Measurements from ENCODE around the gene NPPA.

NPPA gene

GRCh38 chr1:11857164-11857851, 9.7 kb upstream of the NPPA start:
- no peak for TF ChIP-seq EZH2 (IDR thresholded peaks at IDR 0.05; ENCODE audit: borderline replicate concordance, low read length)
- Histone ChIP-seq H4K20me1 (ENCODE audit: insufficient read depth, low read length) (no peaks in the 10 kb centered on the region), H3K9me3 (ENCODE audit: low read length) (no peaks in the 10 kb centered on the region), H3K4me2 (ENCODE audit: low read length) (no peak overlapping the region), H3F3A (ENCODE audit: insufficient read depth, low read length) (no peaks in the 10 kb centered on the region), H3K4me3 (ENCODE audit: low read depth, low read length, poor library complexity, severe bottlenecking) (no peak overlapping the region), H3K4me1 (ENCODE audit: insufficient read depth, low read length, severe bottlenecking) (no peaks in the 10 kb centered on the region), H3K79me2 (ENCODE audit: insufficient read depth, low read length) (no peaks in the 10 kb centered on the region), H3K36me3 (ENCODE audit: insufficient read depth, low read length) (no peaks in the 10 kb centered on the region), H3K27ac (ENCODE audit: low read depth, low read length, poor library complexity, severe bottlenecking) (no peak overlapping the region), H2AFZ (ENCODE audit: low read length) (no peak overlapping the region), H3K9me2 (ENCODE audit: low read depth, low read length) (no peaks in the 10 kb centered on the region), H3K27me3 (ENCODE audit: insufficient read depth, low read length) (peaks cover 8% of the 10 kb centered on the region; the same call in 1 of the 2 replicates), H3K9ac (ENCODE audit: low read length) (no peak overlapping the region)

- Histone ChIP-seq H3F3A (ENCODE audit: insufficient read depth, low read length) (no peaks in the 10 kb centered on the region), H3K4me2 (ENCODE audit: low read length) (no peak overlapping the region), H3K4me3 (ENCODE audit: low read depth, low read length, poor library complexity, severe bottlenecking) (no peak overlapping the region), H3K4me1 (ENCODE audit: insufficient read depth, low read length, severe bottlenecking) (no peaks in the 10 kb centered on the region), H3K9me2 (ENCODE audit: low read depth, low read length) (no peaks in the 10 kb centered on the region), H4K20me1 (ENCODE audit: insufficient read depth, low read length) (no peaks in the 10 kb centered on the region), H3K79me2 (ENCODE audit: insufficient read depth, low read length) (no peaks in the 10 kb centered on the region), H3K9ac (ENCODE audit: low read length) (no peak overlapping the region), H3K36me3 (ENCODE audit: insufficient read depth, low read length) (no peaks in the 10 kb centered on the region), H3K27me3 (ENCODE audit: insufficient read depth, low read length) (peaks cover 8% of the 10 kb centered on the region; the same call in 1 of the 2 replicates), H3K9me3 (ENCODE audit: low read length) (no peaks in the 10 kb centered on the region), H3K27ac (ENCODE audit: low read depth, low read length, poor library complexity, severe bottlenecking) (no peak overlapping the region), H2AFZ (ENCODE audit: low read length) (no peak overlapping the region)
- TF ChIP-seq CTCF (IDR thresholded peaks at IDR 0.05; ENCODE audit: low read length) (no peak), EZH2 (IDR thresholded peaks at IDR 0.05; ENCODE audit: borderline replicate concordance, low read length) (no peak)
Observed at GRCh38 chr1:11856698-11857097, 9.1 kb upstream of the NPPA start.

DNA sequence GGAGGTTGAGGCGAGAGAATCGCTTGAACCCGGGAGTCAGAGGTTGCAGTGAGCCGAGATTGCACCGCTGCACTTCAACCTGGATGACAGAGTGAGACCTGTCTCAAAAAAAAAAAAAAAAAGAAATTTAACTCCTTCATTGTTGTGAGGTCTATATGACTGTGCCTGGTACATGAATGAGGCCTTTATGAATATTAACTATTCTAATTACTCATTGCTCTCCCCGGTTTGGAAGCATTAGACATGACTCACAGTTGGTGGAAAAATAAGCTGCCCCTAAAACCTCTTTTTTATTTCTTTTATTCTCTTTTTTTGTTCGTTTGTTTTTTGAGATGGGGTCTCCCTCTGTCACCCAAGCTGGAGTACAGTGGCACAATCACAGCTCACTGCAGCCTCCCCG, 7.8 kb upstream of the NPPA start:
- Histone ChIP-seq H2AFZ (ENCODE audit: low read length) (no peak overlapping the region), H3K27me3 (ENCODE audit: insufficient read depth, low read length) (peaks cover 8% of the 10 kb centered on the region; the same call in 1 of the 2 replicates), H3F3A (ENCODE audit: insufficient read depth, low read length) (no peaks in the 10 kb centered on the region), H3K9me3 (ENCODE audit: low read length) (no peaks in the 10 kb centered on the region), H3K9ac (ENCODE audit: low read length) (no peak overlapping the region), H3K79me2 (ENCODE audit: insufficient read depth, low read length) (no peaks in the 10 kb centered on the region), H3K27ac (ENCODE audit: low read depth, low read length, poor library complexity, severe bottlenecking) (no peak overlapping the region), H3K4me1 (ENCODE audit: insufficient read depth, low read length, severe bottlenecking) (peaks cover 10% of the 10 kb centered on the region), H3K4me3 (ENCODE audit: low read depth, low read length, poor library complexity, severe bottlenecking) (no peak overlapping the region), H3K36me3 (ENCODE audit: insufficient read depth, low read length) (no peaks in the 10 kb centered on the region; the same call in 1 of the 2 replicates), H4K20me1 (ENCODE audit: insufficient read depth, low read length) (no peaks in the 10 kb centered on the region), H3K4me2 (ENCODE audit: low read length) (no peak overlapping the region), H3K9me2 (ENCODE audit: low read depth, low read length) (no peaks in the 10 kb centered on the region)
- TF ChIP-seq CTCF (IDR thresholded peaks at IDR 0.05; ENCODE audit: low read length): no peak
- no peak for TF ChIP-seq EZH2 (IDR thresholded peaks at IDR 0.05; ENCODE audit: borderline replicate concordance, low read length)

DNA sequence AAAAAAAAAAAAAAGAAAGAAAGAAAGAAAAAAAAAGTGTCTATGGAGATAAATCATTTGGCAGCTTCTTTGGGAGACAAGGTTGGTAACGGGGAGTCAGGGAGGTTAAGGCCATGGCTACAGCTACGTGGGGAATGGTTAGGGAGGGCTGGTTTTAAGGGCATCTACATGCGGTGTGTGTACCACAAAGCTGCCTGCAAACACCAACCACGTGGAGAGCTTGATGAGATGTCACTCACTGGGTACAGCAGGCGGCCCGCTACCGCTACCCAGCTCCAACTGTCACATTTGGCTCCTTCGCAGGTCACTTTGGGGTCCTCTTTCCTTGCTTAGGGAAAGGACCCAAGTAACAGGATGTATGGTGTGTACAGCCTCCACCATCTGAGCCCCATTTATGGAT, 6.9 kb upstream of the NPPA start:
- peaks cover 10% of the 10 kb centered on the region for H3K4me1 ChIP-seq (ENCODE audit: insufficient read depth, low read length, severe bottlenecking)

More for the DNA sequence above, 6.9 kb upstream of the NPPA start:
- H3K36me3 ChIP-seq (ENCODE audit: insufficient read depth, low read length): no peaks in the 10 kb centered on the region; the same call in 1 of the 2 replicates
- TF ChIP-seq CTCF (IDR thresholded peaks at IDR 0.05; ENCODE audit: low read length) (no peak), EZH2 (IDR thresholded peaks at IDR 0.05; ENCODE audit: borderline replicate concordance, low read length) (no peak)
- H3K27ac ChIP-seq (ENCODE audit: low read depth, low read length, poor library complexity, severe bottlenecking): no peak overlapping the region
- no peaks in the 10 kb centered on the region for H3K9me3 ChIP-seq (ENCODE audit: low read length)
- H3K9ac ChIP-seq (ENCODE audit: low read length): no peak overlapping the region
- H2AFZ ChIP-seq (ENCODE audit: low read length): no peak overlapping the region
- no peak overlapping the region for H3K4me3 ChIP-seq (ENCODE audit: low read depth, low read length, poor library complexity, severe bottlenecking)
- no peaks in the 10 kb centered on the region for H3K79me2 ChIP-seq (ENCODE audit: insufficient read depth, low read length)
- no peak overlapping the region for H3K4me2 ChIP-seq (ENCODE audit: low read length)
- peaks cover 8% of the 10 kb centered on the region; the same call in 1 of the 2 replicates for H3K27me3 ChIP-seq (ENCODE audit: insufficient read depth, low read length)
- H3F3A ChIP-seq (ENCODE audit: insufficient read depth, low read length): no peaks in the 10 kb centered on the region
- no peaks in the 10 kb centered on the region for H3K9me2 ChIP-seq (ENCODE audit: low read depth, low read length)
- no peaks in the 10 kb centered on the region for H4K20me1 ChIP-seq (ENCODE audit: insufficient read depth, low read length)

Data from OCI-LY1 (cell line).